ENCODE results near the gene CNKSR2. TPM values are rescaled to one million over a fixed set of nuclear protein-coding genes. Genes with fewer than 3 reads are reported as not detected.

Gene CNKSR2
- total and polyA plus RNA-seq, 2 experiments from 2014 or later, result 1.5 to 10.3 TPM

GRCh38 chrX:21509912-21510311 lies 135.7 kb downstream of the CNKSR2 start:
- Histone ChIP-seq H3K9me3 (ENCODE audit: low read depth) (no peaks in the 10 kb centered on the region), H3K36me3 (replicated peaks; ENCODE audit: insufficient read depth, low read depth) (no peaks in the 10 kb centered on the region), H3K9me2 (replicated peaks; ENCODE audit: insufficient read depth) (no peaks in the 10 kb centered on the region), H3K27ac (no peak overlapping the region), H3K4me1 (ENCODE audit: insufficient read depth) (no peaks in the 10 kb centered on the region), H4K20me1 (ENCODE audit: insufficient read depth, poor library complexity, severe bottlenecking) (no peaks in the 10 kb centered on the region), H3K27me3 (no peaks in the 10 kb centered on the region), H2AFZ (no peak overlapping the region), H3K4me2 (no peak overlapping the region), H3K4me3 (no peak overlapping the region), H3K79me2 (no peaks in the 10 kb centered on the region)
- no peak for DNase-seq (ENCODE audit: low spot score)
- no peak for TF ChIP-seq EZH2phosphoT487 (IDR thresholded peaks at IDR 0.05; ENCODE audit: low read depth, severe bottlenecking, unreplicated experiment)
- TF ChIP-seq CTCF (IDR thresholded peaks at IDR 0.05; ENCODE audit: poor library complexity), result no peak
- no peak for TF ChIP-seq EZH2 (IDR thresholded peaks at IDR 0.05; ENCODE audit: borderline replicate concordance)

- DNase-seq (ENCODE audit: low spot score), result no peak
- no peaks in the 10 kb centered on the region for H3K27me3 ChIP-seq
- H4K20me1 ChIP-seq (ENCODE audit: insufficient read depth, poor library complexity, severe bottlenecking), result no peaks in the 10 kb centered on the region
- TF ChIP-seq EZH2 (IDR thresholded peaks at IDR 0.05; ENCODE audit: borderline replicate concordance) (no peak), CTCF (IDR thresholded peaks at IDR 0.05; ENCODE audit: poor library complexity) (no peak), EZH2phosphoT487 (IDR thresholded peaks at IDR 0.05; ENCODE audit: low read depth, severe bottlenecking, unreplicated experiment) (no peak)
- H3K79me2 ChIP-seq, result no peaks in the 10 kb centered on the region
- 54% methylated on average over 1 of the region's 1 CpG for WGBS (ENCODE audit: low lambda C conversion rate, missing lambda C conversion rate)
- no peak overlapping the region for H3K27ac ChIP-seq
- H3K4me2 ChIP-seq, result no peak overlapping the region
- H3K4me3 ChIP-seq, result no peak overlapping the region
- no peaks in the 10 kb centered on the region for H3K9me2 ChIP-seq (replicated peaks; ENCODE audit: insufficient read depth)
- no peak overlapping the region for H2AFZ ChIP-seq
- no peaks in the 10 kb centered on the region for H3K9me3 ChIP-seq (ENCODE audit: low read depth)
- no peaks in the 10 kb centered on the region for H3K36me3 ChIP-seq (replicated peaks; ENCODE audit: insufficient read depth, low read depth)
- H3K4me1 ChIP-seq (ENCODE audit: insufficient read depth), result no peaks in the 10 kb centered on the region
Measured at GRCh38 chrX:21524008-21524407, 149.8 kb downstream of the CNKSR2 start.

- Histone ChIP-seq H2AFZ (no peak overlapping the region), H3K27ac (no peak overlapping the region), H3K4me1 (ENCODE audit: insufficient read depth) (no peaks in the 10 kb centered on the region)
Measured at GRCh38 chrX:21528076-21528475, 153.9 kb downstream of the CNKSR2 start.

More at GRCh38 chrX:21528076-21528475, 153.9 kb downstream of the CNKSR2 start:
- no peaks in the 10 kb centered on the region for H3K79me2 ChIP-seq
- TF ChIP-seq EZH2 (IDR thresholded peaks at IDR 0.05; ENCODE audit: borderline replicate concordance) (no peak), CTCF (IDR thresholded peaks at IDR 0.05; ENCODE audit: poor library complexity) (no peak), EZH2phosphoT487 (IDR thresholded peaks at IDR 0.05; ENCODE audit: low read depth, severe bottlenecking, unreplicated experiment) (no peak)
- DNase-seq (ENCODE audit: low spot score), result no peak
- H3K9me3 ChIP-seq (ENCODE audit: low read depth), result no peaks in the 10 kb centered on the region
- H3K4me3 ChIP-seq, result no peak overlapping the region
- no peaks in the 10 kb centered on the region for H3K36me3 ChIP-seq (replicated peaks; ENCODE audit: insufficient read depth, low read depth)
- no peaks in the 10 kb centered on the region for H3K9me2 ChIP-seq (replicated peaks; ENCODE audit: insufficient read depth)
- no peak overlapping the region for H3K4me2 ChIP-seq
- no peaks in the 10 kb centered on the region for H3K27me3 ChIP-seq
- no peaks in the 10 kb centered on the region for H4K20me1 ChIP-seq (ENCODE audit: insufficient read depth, poor library complexity, severe bottlenecking)

Measured in hepatocyte (in vitro differentiated cells).